Jurkat, Clone E6-1 (cell line): ENCODE measurements around the gene SYVN1. TPM values are rescaled to one million over a fixed set of nuclear protein-coding genes. Genes with fewer than 3 reads are reported as not detected.
"Not testable (repeated sequence)": the region's sequence is repeated elsewhere in the genome, so short reads cannot be mapped to it uniquely, and the experiment has no call there.

Experiments used
- DNase-seq: peaks from one replicate; pipeline ENCODE4 v3.0.0-alpha.2; 2011; ENCODE audit warnings: low read depth, low spot score
- H3K4me3 ChIP-seq: 2 replicates; pipeline ENCODE4 v1.5.1; 2011; ENCODE audit warnings: mild to moderate bottlenecking, low read length, control low read depth, moderate library complexity
- polyA plus RNA-seq: library from polyadenylated mRNA; unstranded; fragments of >200 nt; gene quantifications from one replicate; pipeline ENCODE4 v1.2.1, GENCODE V29; 2012; ENCODE audit warnings: missing spikeins; ENCODE audit not compliant: insufficient read length, insufficient read depth

SYVN1 gene
- polyA plus RNA-seq, result 30.1 TPM

- peak within 1 kb of the TSS; percentile 88 for H3K4me3 ChIP-seq
These were observed at the start of gene SYVN1 for GRCh38 chr11:65134240-65134951. Gene SYVN1 (minus strand): TSS chr11:65134519. CDS start chr11:65133601, 918 bp downstream.

GRCh38 chr11:65183201-65183891 lies 49.0 kb upstream of the SYVN1 start:
- H3K4me3 ChIP-seq, result no peak overlapping the region
- no peak for DNase-seq

More at GRCh38 chr11:65134240-65134951, at the start of gene SYVN1:
- DNase-seq, result peak; percentile 80

- no peak for DNase-seq
These were observed 48.2 kb upstream of the SYVN1 start for GRCh38 chr11:65182258-65183170.

GRCh38 chr11:65181569-65182257 lies 47.4 kb upstream of the SYVN1 start, which contains the start of gene CAPN1:
Gene CAPN1 (plus strand): TSS chr11:65181928. CDS start chr11:65182702, 774 bp downstream.
- H3K4me3 ChIP-seq, result peak within 1 kb of the TSS; percentile 82
- peak; percentile 68 for DNase-seq

More at GRCh38 chr11:65182258-65183170, 48.2 kb upstream of the SYVN1 start:
- peak overlapping the region; percentile 82 for H3K4me3 ChIP-seq

DNA sequence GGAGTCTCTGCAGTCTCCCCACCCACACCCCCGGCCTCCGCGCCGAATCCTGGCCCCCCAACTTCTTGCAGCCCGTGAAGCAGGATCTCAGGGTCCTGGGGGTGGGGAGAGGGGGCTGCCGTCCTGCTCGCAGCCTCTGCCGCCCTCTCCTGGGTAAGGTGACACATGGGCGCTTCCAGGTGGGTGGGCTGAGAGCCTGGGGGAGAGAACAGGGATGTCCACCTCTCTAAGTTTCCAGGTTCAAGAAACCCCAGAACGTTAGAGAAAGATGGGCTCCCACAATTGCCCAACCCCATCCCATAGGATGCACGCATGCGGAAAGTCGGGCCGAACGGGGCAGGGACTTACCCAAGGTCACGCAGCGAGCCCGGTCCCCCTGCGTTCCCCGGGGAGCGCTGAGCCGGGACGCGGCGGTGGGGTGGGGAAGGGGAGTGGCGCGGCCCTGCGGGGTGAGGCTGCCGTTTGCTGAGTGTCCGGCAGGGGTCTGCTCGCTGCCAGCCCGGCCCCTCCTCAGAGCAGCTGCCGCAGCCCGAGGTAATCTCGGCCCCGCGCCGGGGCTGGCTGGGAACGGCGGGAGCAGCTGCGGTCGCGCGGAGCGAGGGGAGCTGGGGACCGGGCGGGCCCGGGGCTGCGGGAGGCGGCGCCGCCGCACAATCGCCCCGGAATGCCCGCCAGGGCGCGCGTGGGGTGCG lies 46.7 kb upstream of the SYVN1 start:
- DNase-seq, result peak; percentile 28

DNA sequence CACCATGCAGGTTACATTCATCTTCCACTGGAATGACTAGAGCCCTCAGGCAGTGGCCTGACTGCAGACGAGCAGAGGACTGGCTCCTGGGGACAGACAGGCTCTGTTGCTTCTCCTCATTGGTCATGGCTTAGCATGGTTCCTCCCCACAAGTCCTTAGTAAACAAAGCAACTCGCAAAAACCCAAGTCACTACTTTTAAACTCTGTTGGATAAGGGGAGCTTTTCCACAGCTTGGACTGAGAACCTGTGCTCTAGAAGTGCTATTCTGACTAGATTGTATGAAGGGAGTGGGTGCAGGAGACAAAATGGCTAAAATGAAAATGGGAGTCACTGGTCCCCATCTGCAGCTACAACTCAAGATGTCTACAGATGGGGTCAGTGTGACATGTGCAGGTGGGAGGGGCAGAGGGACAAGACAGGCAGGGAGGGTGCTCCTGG lies 40.3 kb upstream of the SYVN1 start:
- not testable (repeated sequence) for DNase-seq, H3K4me3 ChIP-seq

More for the DNA sequence above, 46.7 kb upstream of the SYVN1 start:
- peak overlapping the region; percentile 82 for H3K4me3 ChIP-seq

GRCh38 chr11:65172600-65172999 lies 38.3 kb upstream of the SYVN1 start:
- no peak for DNase-seq
- H3K4me3 ChIP-seq, result no peak overlapping the region

DNA sequence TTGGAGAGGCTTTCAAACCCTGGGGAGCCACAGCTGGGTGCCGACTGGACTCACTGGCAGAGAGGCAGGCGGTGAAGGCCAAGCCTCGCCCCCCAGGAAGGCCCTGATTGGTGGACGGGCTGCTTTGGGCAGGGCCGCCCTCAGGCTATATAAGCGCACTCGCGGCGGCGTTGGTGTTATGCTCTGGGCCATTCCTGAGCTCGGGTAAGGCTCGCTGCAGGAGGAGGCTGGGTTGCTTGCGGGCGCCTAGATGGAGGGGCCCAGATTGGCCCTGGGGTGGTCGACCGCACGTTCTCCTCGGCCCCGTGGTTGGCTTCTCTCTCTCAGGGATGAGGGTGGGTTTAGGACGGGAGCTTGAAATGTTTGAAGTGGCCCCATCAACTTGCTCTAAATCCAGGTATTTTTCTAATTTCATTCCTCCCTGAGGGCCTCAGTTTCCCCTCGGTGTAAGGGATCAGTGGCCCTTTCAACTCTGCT lies 35.8 kb upstream of the SYVN1 start, which contains the start of gene SPDYC:
Gene SPDYC, plus strand, starts transcription at position 176 of the 477 bp plus-strand sequence. CDS start 1,125 bp downstream, outside the sequence.
- DNase-seq, result no peak
- H3K4me3 ChIP-seq, result no peak within 1 kb of the TSS

DNA sequence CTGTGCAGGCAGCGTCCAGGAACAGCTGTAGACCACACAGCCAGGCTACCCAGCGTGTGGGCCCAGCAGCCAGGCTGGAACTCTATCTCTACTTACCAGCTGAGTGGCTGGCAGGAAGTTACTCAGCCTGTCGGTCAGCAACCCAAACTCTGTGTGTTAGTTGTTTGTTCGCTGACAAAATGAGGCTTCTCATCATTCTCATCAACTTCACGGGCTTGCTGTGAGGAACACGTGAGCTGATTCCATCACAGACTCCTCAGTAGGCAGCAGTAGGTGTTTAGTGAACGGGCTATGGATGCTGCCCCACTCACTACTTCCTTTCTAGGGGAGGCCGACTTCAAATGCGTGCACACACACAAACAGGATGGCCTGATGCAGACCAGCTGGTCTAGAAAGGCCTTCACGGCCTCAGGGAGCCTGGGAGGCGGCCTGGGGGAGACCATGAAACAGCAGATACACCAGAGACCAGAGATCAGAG lies 34.9 kb upstream of the SYVN1 start:
- DNase-seq, result no peak
- H3K4me3 ChIP-seq, result no peak overlapping the region

DNA sequence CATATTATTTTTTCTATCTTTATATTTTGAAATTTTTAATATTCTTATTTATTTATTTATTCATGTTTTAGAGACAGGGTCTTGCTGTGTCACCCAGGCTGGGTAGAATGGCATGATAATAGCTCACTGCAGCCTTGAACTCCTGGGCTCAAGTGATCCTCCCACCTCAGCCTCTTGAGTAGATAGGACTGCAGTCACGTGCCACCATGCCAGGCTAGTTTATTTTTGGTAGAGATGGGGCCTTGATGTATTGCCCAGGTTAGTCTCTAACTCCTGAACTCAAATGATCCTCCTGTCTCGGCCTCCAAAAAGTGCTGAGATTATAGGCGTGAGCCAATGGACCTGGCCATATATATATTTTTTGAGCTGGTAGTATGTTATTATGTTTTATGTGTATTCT lies 33.3 kb upstream of the SYVN1 start:
- H3K4me3 ChIP-seq, result no peak overlapping the region
- DNase-seq, result no peak

DNA sequence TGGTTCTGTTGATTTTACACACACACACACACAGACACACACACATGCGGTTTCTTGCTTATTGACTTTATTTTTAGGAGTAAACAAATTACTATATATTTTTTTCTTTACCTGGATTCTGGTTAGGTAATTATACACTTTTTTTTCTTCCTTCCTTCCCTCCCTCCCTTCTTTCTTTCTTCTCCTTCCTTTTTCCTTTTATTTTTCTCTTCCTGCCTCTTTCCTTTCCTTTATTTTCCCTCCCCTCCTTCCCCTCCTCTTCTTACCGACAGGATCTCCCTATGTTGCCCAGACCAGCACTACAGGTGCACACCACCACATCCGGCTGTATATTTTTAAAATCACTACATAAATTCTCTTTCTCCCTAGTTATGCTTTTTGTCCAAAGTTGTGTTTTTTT lies 32.6 kb upstream of the SYVN1 start:
- H3K4me3 ChIP-seq, result no peak overlapping the region
- no peak for DNase-seq

GRCh38 chr11:65165410-65166317 lies 31.3 kb upstream of the SYVN1 start:
- DNase-seq, result no peak
- H3K4me3 ChIP-seq, result no peak overlapping the region

DNA sequence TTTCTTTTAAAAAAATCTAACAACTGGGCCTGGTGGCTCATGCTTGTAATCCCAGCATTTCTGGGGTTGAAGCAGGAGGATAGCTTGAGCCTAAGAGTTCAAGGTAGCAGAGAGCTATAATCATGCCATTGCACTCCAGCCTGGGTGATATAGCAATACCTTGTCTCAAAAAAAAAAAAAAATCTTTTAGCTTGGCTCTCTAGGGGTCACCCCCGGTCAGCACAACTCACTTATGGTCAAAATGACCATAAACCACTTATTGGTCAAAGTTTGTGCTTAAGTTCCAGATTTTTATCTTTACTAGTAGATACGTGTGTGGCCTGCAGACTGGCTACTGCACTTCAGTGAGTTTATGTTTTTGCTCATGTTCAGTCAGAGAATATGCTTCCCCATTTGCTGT lies 29.4 kb upstream of the SYVN1 start:
- no peak overlapping the region for H3K4me3 ChIP-seq
- no peak for DNase-seq

GRCh38 chr11:65160643-65161042 lies 26.3 kb upstream of the SYVN1 start:
- no peak overlapping the region for H3K4me3 ChIP-seq
- DNase-seq, result no peak

GRCh38 chr11:65159012-65159411 lies 24.7 kb upstream of the SYVN1 start:
- no peak overlapping the region for H3K4me3 ChIP-seq
- no peak for DNase-seq

DNA sequence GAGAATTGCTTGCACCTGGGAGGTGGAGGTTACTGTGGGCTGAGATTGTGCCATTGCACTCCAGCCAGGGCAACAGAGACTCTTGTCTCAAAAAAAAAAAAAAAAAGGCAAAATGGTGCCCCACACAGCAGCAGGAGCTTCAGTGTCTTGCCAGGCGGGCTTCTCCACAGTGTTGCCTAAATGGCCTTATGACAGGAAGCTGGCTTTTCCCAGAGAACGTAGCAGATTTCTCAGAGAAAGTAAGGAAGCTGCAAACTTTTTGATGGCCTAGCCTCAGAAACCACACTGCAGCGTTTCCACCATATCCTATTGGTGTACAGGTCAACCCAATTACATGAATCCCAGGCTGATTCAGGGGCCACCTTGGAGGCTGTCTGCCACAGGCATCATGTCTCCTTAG lies 23.0 kb upstream of the SYVN1 start:
- H3K4me3 ChIP-seq, result no peak overlapping the region
- no peak for DNase-seq

DNA sequence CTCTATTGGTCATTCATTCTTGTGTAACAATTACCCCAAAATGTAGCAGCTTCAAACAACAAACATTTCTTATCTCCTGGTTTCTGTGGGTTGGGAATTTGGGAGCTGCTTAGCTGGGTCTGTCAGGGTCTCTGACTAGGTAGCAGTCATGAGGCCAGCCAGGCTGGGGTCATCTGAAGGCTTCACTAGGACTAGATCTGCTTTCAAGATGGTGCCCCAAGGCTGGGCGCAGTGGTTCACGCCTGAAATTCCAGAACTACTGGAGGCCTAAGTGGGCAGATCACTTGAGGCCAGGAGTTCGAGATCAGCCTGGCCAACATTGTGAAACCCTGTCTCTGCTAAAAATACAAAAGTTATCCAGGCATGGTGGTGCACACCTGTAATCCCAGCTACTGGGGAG lies 22.6 kb upstream of the SYVN1 start:
- DNase-seq, result no peak
- no peak overlapping the region for H3K4me3 ChIP-seq
